Natural killer cell (primary cell): Measurements from ENCODE around the gene CA10. TPM values are rescaled to one million over a fixed set of nuclear protein-coding genes. Genes with fewer than 3 reads are reported as not detected.

Experiments
- ATAC-seq, 3 donors: fragments of 150-1000 bp in 2 of 3; fragments of 200-7000 bp in 1 of 3; cut with Tn5 transposase; 1 replicate in 1 of 3; 2 replicates in 2 of 3; pipeline ENCODE4 v1.10.0; 2021; ENCODE audit warnings: mild to moderate bottlenecking in 2 of 3, moderate library complexity in 2 of 3
- DNase-seq, 2 donors: peaks; one replicate each; pipeline versions ENCODE4 v3.0.0 to v3.0.0-alpha.2; 2013 to 2021; ENCODE audit warnings: mixed read lengths in 1 of 2
- H3K27ac ChIP-seq: one replicate; pipeline ENCODE4 v1.5.1; 2013; ENCODE audit warnings: mild to moderate bottlenecking, low read length
- H3K27me3 ChIP-seq: one replicate; pipeline ENCODE4 v1.6.1; 2013; ENCODE audit warnings: low read length; ENCODE audit not compliant: control insufficient read depth, insufficient read depth
- H3K36me3 ChIP-seq: one replicate; pipeline ENCODE4 v1.6.1; 2013; ENCODE audit warnings: low read length; ENCODE audit not compliant: control insufficient read depth, insufficient read depth
- H3K4me1 ChIP-seq: one replicate; pipeline ENCODE4 v1.6.1; 2013; ENCODE audit warnings: low read length; ENCODE audit not compliant: control insufficient read depth, insufficient read depth
- H3K4me3 ChIP-seq: one replicate; pipeline ENCODE4 v1.5.1; 2013; ENCODE audit warnings: low read length
- H3K9me3 ChIP-seq: one replicate; pipeline ENCODE4 v1.6.1; 2013; ENCODE audit warnings: low read length; ENCODE audit not compliant: control insufficient read depth, insufficient read depth
- H3K27ac Mint-ChIP-seq, 2 donors: one replicate each; pipeline ENCODE4 v1.8.0; 2022; ENCODE audit warnings: mild to moderate bottlenecking in 2 of 2, mixed read lengths in 2 of 2, moderate library complexity in 1 of 2
- H3K27me3 Mint-ChIP-seq, 2 donors: one replicate each; pipeline ENCODE4 v1.8.0; 2022; ENCODE audit warnings: low read depth in 2 of 2, mixed read lengths in 2 of 2
- H3K36me3 Mint-ChIP-seq: one replicate; pipeline ENCODE4 v1.8.0; 2022; ENCODE audit warnings: mixed read lengths
- H3K4me1 Mint-ChIP-seq, 2 donors: one replicate each; pipeline ENCODE4 v1.8.0; 2022; ENCODE audit warnings: mixed read lengths in 2 of 2
- H3K4me3 Mint-ChIP-seq: one replicate; pipeline ENCODE4 v1.8.0; 2022; ENCODE audit warnings: mild to moderate bottlenecking, moderate library complexity, mixed read lengths
- H3K9me3 Mint-ChIP-seq, 2 donors: one replicate each; pipeline ENCODE4 v1.8.0; 2022; ENCODE audit warnings: mixed read lengths in 2 of 2
- WGBS: methylation state at CpG from one replicate; pipeline ENCODE4 v1.1.7; 2013; ENCODE audit warnings: missing lambda C conversion rate; ENCODE audit not compliant: insufficient coverage; 5-methylcytosine and 5-hydroxymethylcytosine counted together
- intact Hi-C: fragments of 100-400 bp; cut with micrococcal nuclease; formaldehyde crosslinking; loops from one replicate; pipeline ENCODE4 v1.14.2; 2022
- total RNA-seq, 4 donors: library from RNA; stranded (reverse); fragments of 120-200 nt in 1 of 4; gene quantifications; one replicate each; pipeline versions ENCODE4 v1.2.3 to v1.2.4, GENCODE V29; 2013 to 2022
- TF ChIP-seq, protein P1 (sequence below): fragments of 200-600 bp; IDR thresholded peaks from one replicate; pipeline ENCODE4 v1.8.0; 2022; ENCODE audit warnings: antibody characterized with exemption

Gene CA10
- total RNA-seq, 3 donors from 2014 or later (not counting 1 experiment from before 2014, with no cell fraction given): not detected

GRCh38 chr17:51853857-51854256, 304.7 kb downstream of the CA10 start:
- Histone ChIP-seq H3K9me3 (no peaks in the 10 kb centered on the region), H3K27me3 (no peaks in the 10 kb centered on the region), H3K27ac (no peak overlapping the region), H3K4me1 (no peaks in the 10 kb centered on the region), H3K4me3 (no peak overlapping the region), H3K36me3 (no peaks in the 10 kb centered on the region)
- no peak for DNase-seq
- no peaks in the 10 kb centered on the region for H3K4me1 Mint-ChIP-seq
- H3K27me3 Mint-ChIP-seq: peaks cover 0 to 17% of the 10 kb centered on the region in 2 donors
- 79% methylated on average over 5 of the region's 5 CpGs for WGBS
- H3K27ac Mint-ChIP-seq: no peak overlapping the region
- no peaks in the 10 kb centered on the region for H3K9me3 Mint-ChIP-seq
- no peak overlapping the region for H3K4me3 Mint-ChIP-seq
- TF ChIP-seq, protein P1, sequence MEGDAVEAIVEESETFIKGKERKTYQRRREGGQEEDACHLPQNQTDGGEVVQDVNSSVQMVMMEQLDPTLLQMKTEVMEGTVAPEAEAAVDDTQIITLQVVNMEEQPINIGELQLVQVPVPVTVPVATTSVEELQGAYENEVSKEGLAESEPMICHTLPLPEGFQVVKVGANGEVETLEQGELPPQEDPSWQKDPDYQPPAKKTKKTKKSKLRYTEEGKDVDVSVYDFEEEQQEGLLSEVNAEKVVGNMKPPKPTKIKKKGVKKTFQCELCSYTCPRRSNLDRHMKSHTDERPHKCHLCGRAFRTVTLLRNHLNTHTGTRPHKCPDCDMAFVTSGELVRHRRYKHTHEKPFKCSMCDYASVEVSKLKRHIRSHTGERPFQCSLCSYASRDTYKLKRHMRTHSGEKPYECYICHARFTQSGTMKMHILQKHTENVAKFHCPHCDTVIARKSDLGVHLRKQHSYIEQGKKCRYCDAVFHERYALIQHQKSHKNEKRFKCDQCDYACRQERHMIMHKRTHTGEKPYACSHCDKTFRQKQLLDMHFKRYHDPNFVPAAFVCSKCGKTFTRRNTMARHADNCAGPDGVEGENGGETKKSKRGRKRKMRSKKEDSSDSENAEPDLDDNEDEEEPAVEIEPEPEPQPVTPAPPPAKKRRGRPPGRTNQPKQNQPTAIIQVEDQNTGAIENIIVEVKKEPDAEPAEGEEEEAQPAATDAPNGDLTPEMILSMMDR: no peak
- intact Hi-C loops: no loop called here
- no peak for ATAC-seq
- no peaks in the 10 kb centered on the region for H3K36me3 Mint-ChIP-seq

DNA sequence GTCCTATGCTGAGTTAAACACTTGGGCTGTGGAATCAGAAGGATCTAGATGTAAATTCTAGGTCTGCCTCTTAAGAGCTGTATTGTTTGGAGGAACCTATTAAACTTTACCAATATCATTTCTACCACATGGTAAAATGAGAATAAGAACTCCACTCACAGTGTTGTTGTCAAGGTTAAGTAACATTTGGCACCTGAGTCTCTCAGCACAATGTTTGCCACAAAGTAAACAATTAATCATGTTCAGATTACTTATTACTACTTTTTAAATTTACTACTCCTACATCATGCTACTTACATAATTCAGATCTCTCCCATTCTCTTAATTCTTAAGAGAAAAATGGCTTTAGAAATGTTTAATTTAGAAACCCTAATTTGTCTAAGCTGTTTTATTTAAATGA, 305.9 kb downstream of the CA10 start:
- no peaks in the 10 kb centered on the region for H3K4me1 Mint-ChIP-seq
- Histone ChIP-seq H3K36me3 (no peaks in the 10 kb centered on the region), H3K9me3 (no peaks in the 10 kb centered on the region), H3K27ac (no peak overlapping the region), H3K4me3 (no peak overlapping the region), H3K27me3 (no peaks in the 10 kb centered on the region), H3K4me1 (no peaks in the 10 kb centered on the region)
- TF ChIP-seq, protein P1: no peak
- ATAC-seq (no peak), DNase-seq (no peak)
- H3K36me3 Mint-ChIP-seq: no peaks in the 10 kb centered on the region
- peaks cover 5 to 17% of the 10 kb centered on the region in 2 donors for H3K27me3 Mint-ChIP-seq
- H3K4me3 Mint-ChIP-seq: no peak overlapping the region
- intact Hi-C loops: no loop called here
- no peak overlapping the region for H3K27ac Mint-ChIP-seq
- H3K9me3 Mint-ChIP-seq: no peaks in the 10 kb centered on the region

GRCh38 chr17:51850201-51850600, 308.3 kb downstream of the CA10 start:
- H3K9me3 Mint-ChIP-seq: no peaks in the 10 kb centered on the region
- peaks cover 5 to 16% of the 10 kb centered on the region in 2 donors for H3K27me3 Mint-ChIP-seq
- 58% methylated on average over 2 of the region's 3 CpGs for WGBS
- ATAC-seq (no peak), DNase-seq (no peak)
- Histone ChIP-seq H3K4me1 (no peaks in the 10 kb centered on the region), H3K9me3 (no peaks in the 10 kb centered on the region), H3K36me3 (no peaks in the 10 kb centered on the region), H3K27ac (no peak overlapping the region), H3K4me3 (no peak overlapping the region), H3K27me3 (no peaks in the 10 kb centered on the region)
- intact Hi-C loops: no loop called here
- no peak overlapping the region for H3K4me3 Mint-ChIP-seq
- no peak overlapping the region for H3K27ac Mint-ChIP-seq
- TF ChIP-seq, protein P1: no peak
- no peaks in the 10 kb centered on the region for H3K36me3 Mint-ChIP-seq
- H3K4me1 Mint-ChIP-seq: no peaks in the 10 kb centered on the region

DNA sequence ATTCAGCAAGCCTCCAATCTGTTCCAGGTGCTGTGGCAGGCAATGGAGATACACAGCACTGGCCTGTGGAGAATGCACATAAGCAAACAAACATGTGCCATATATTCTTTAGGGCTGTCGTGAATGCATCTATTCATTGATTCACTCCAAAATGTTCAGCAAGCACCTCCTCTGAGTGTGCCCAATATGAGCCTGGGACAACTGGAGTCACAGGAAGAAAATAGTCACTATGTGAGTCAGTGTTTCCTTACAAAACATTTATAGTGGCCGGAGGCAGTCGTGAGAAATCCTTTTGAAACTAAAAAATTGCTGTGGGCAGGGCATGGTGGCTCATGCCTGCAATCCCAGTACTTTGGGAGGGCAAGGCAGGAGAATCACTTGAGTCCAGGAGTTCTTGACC, 310.1 kb downstream of the CA10 start:
- no peaks in the 10 kb centered on the region for H3K4me1 Mint-ChIP-seq
- H3K27ac Mint-ChIP-seq: no peak overlapping the region
- Histone ChIP-seq H3K27me3 (no peaks in the 10 kb centered on the region), H3K4me1 (no peaks in the 10 kb centered on the region), H3K27ac (no peak overlapping the region), H3K9me3 (no peaks in the 10 kb centered on the region), H3K4me3 (no peak overlapping the region), H3K36me3 (no peaks in the 10 kb centered on the region)
- DNase-seq (no peak), ATAC-seq (no peak)
- WGBS: 83% methylated on average over 3 of the region's 3 CpGs
- no peaks in the 10 kb centered on the region for H3K36me3 Mint-ChIP-seq
- H3K4me3 Mint-ChIP-seq: no peak overlapping the region
- intact Hi-C loops: no loop called here
- peaks cover 5 to 9% of the 10 kb centered on the region in 2 donors for H3K27me3 Mint-ChIP-seq
- no peaks in the 10 kb centered on the region for H3K9me3 Mint-ChIP-seq
- TF ChIP-seq, protein P1: no peak
